ENCODE measurements around the gene RALGAPA1. TPM values are rescaled to one million over a fixed set of nuclear protein-coding genes. Genes with fewer than 3 reads are reported as not detected.

RALGAPA1 gene
- total and polyA plus RNA-seq, 2 experiments from 2014 or later, result 21.9 to 27.3 TPM

GRCh38 chr14:35631071-35631805 lies 177.9 kb downstream of the RALGAPA1 start:
- DNase-seq (ENCODE audit: low spot score) (peak; percentile 19), ATAC-seq (no peak)
- no peak for TF ChIP-seq JUNB (IDR thresholded peaks at IDR 0.05; ENCODE audit: unreplicated experiment)
- no peak for TF ChIP-seq CREB1 (CRISPR knock-in tag; IDR thresholded peaks at IDR 0.05; ENCODE audit: low read depth)
- TF ChIP-seq EZH2 (IDR thresholded peaks at IDR 0.05; ENCODE audit: low read depth, unreplicated experiment), result no peak
- TF ChIP-seq ZNF331 (CRISPR knock-in tag; IDR thresholded peaks at IDR 0.05; ENCODE audit: low read depth), result no peak
- H3K36me3 ChIP-seq (ENCODE audit: insufficient read depth), result no peaks in the 10 kb centered on the region
- no peak overlapping the region for H2AFZ ChIP-seq
- H3K4me2 ChIP-seq, result no peak overlapping the region
- Mint-ChIP-seq H3K36me3 (ENCODE audit: low read depth) (no peaks in the 10 kb centered on the region), H3K27ac (peak overlapping the region; percentile 56), H3K4me3 (no peak overlapping the region), H3K4me1 (peaks cover 9% of the 10 kb centered on the region; the same call in 2 of the 3 replicates), H3K9me3 (no peaks in the 10 kb centered on the region), H3K27me3 (ENCODE audit: insufficient read depth, low read depth, poor library complexity) (peaks cover 2% of the 10 kb centered on the region)
- H3K4me3 ChIP-seq, result no peak overlapping the region
- no peaks in the 10 kb centered on the region for H3K79me2 ChIP-seq (replicated peaks; ENCODE audit: insufficient read depth)
- no peak overlapping the region for H3K27ac ChIP-seq (ENCODE audit: low read depth)
- no peaks in the 10 kb centered on the region for H3K4me1 ChIP-seq (ENCODE audit: insufficient read depth)
- no peaks in the 10 kb centered on the region for H4K20me1 ChIP-seq (replicated peaks; ENCODE audit: insufficient read depth)
- H3F3A ChIP-seq (replicated peaks; ENCODE audit: low read depth), result no peaks in the 10 kb centered on the region
- H3K9me2 ChIP-seq (ENCODE audit: insufficient read depth), result no peaks in the 10 kb centered on the region
- H3K27me3 ChIP-seq (ENCODE audit: insufficient read depth), result no peaks in the 10 kb centered on the region

GRCh38 chr14:35628989-35629388 lies 180.1 kb downstream of the RALGAPA1 start:
- no peaks in the 10 kb centered on the region for H3K79me2 ChIP-seq (replicated peaks; ENCODE audit: insufficient read depth)
- H3K36me3 ChIP-seq (ENCODE audit: insufficient read depth), result no peaks in the 10 kb centered on the region
- H3K4me1 ChIP-seq (ENCODE audit: insufficient read depth), result no peaks in the 10 kb centered on the region
- H3K27ac Mint-ChIP-seq, result no peak overlapping the region
- no peaks in the 10 kb centered on the region for H3F3A ChIP-seq (replicated peaks; ENCODE audit: low read depth)
- no peaks in the 10 kb centered on the region for H3K27me3 ChIP-seq (ENCODE audit: insufficient read depth)
- no peak overlapping the region for H3K4me2 ChIP-seq
- H2AFZ ChIP-seq, result no peak overlapping the region
- no peak overlapping the region for H3K4me3 Mint-ChIP-seq
- no peaks in the 10 kb centered on the region for H4K20me1 ChIP-seq (replicated peaks; ENCODE audit: insufficient read depth)
- H3K27ac ChIP-seq (ENCODE audit: low read depth), result no peak overlapping the region
- H3K9me2 ChIP-seq (ENCODE audit: insufficient read depth), result no peaks in the 10 kb centered on the region
- DNase-seq (ENCODE audit: low spot score), result peak; percentile 24
- no peaks in the 10 kb centered on the region for H3K9me3 Mint-ChIP-seq
- H3K27me3 Mint-ChIP-seq (ENCODE audit: insufficient read depth, low read depth, poor library complexity), result peaks cover 2% of the 10 kb centered on the region
- no peak for ATAC-seq
- H3K36me3 Mint-ChIP-seq (ENCODE audit: low read depth), result no peaks in the 10 kb centered on the region
- H3K4me1 Mint-ChIP-seq, result peaks cover 9% of the 10 kb centered on the region; the same call in 2 of the 3 replicates
- H3K4me3 ChIP-seq, result no peak overlapping the region
- TF ChIP-seq NANOG (IDR thresholded peaks at IDR 0.05; ENCODE audit: borderline replicate concordance) (no peak), ZNF331 (CRISPR knock-in tag; IDR thresholded peaks at IDR 0.05; ENCODE audit: low read depth) (no peak), ZNF114 (CRISPR knock-in tag; IDR thresholded peaks at IDR 0.05) (no peak), STAT1 (IDR thresholded peaks at IDR 0.05; ENCODE audit: unreplicated experiment) (no peak), JUNB (IDR thresholded peaks at IDR 0.05; ENCODE audit: unreplicated experiment) (no peak), CREB1 (CRISPR knock-in tag; IDR thresholded peaks at IDR 0.05; ENCODE audit: low read depth) (no peak), EZH2phosphoT487 (IDR thresholded peaks at IDR 0.05; ENCODE audit: unreplicated experiment) (no peak), REST (IDR thresholded peaks at IDR 0.05; ENCODE audit: unreplicated experiment) (no peak), POLR2AphosphoS5 (IDR thresholded peaks at IDR 0.05; ENCODE audit: low read depth) (no peak), CTCF (conservative IDR thresholded peaks at IDR 0.05; ENCODE audit: low read depth in 2 of 2) (no peak), ETS1 (IDR thresholded peaks at IDR 0.05) (no peak)

Data from GM23338 (cell line).